Peyer's patch (tissue), 4 donors: ENCODE measurements around the gene EMC10.

Experiments
- POLR2A ChIP-seq, 2 donors: fragments of 450-650 bp; IDR thresholded peaks; one replicate each; pipeline ENCODE4 v1.5.1; 2017; ENCODE audit warnings: antibody characterized with exemption in 2 of 2, mild to moderate bottlenecking in 2 of 2, moderate library complexity in 2 of 2
- TF ChIP-seq, protein P1 (sequence below), 6 experiments: fragments of 450-650 bp in 4 of 6; fragments of 200-600 bp in 2 of 6; sonication (generic) in 1 of 6; IDR thresholded peaks; one replicate each; pipeline ENCODE4 v1.5.1; 2017 to 2019; ENCODE audit warnings: antibody characterized with exemption in 6 of 6, mild to moderate bottlenecking in 3 of 6, moderate library complexity in 1 of 6

DNA sequence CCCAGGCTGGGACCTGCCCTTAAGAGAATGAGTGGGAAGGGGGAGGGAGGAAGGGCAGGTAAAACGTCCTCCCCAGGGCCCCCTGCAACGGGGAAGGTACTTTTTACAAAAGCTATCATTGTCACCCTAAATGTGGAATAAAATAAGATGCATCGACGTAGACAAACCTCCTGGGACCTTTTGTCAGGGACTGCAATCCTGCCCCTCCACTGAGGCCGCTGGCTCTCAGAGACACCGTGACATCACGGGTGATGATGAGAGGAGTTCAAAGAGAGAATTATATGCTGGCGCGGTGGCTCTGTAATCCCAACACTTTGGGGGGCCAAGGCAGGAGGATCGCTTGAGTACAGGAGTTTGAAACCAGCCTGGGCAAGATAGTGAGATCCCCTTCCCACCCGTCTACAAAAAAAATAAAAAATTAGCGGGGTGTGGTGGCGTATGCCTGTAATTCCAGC is 45.4 kb upstream of the EMC10 start:
- TF ChIP-seq, protein P1, sequence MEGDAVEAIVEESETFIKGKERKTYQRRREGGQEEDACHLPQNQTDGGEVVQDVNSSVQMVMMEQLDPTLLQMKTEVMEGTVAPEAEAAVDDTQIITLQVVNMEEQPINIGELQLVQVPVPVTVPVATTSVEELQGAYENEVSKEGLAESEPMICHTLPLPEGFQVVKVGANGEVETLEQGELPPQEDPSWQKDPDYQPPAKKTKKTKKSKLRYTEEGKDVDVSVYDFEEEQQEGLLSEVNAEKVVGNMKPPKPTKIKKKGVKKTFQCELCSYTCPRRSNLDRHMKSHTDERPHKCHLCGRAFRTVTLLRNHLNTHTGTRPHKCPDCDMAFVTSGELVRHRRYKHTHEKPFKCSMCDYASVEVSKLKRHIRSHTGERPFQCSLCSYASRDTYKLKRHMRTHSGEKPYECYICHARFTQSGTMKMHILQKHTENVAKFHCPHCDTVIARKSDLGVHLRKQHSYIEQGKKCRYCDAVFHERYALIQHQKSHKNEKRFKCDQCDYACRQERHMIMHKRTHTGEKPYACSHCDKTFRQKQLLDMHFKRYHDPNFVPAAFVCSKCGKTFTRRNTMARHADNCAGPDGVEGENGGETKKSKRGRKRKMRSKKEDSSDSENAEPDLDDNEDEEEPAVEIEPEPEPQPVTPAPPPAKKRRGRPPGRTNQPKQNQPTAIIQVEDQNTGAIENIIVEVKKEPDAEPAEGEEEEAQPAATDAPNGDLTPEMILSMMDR (IDR thresholded peaks at IDR 0.05): no peak
- no peak for TF ChIP-seq POLR2A (IDR thresholded peaks at IDR 0.05)
